Heart left ventricle (tissue), 16 donors: ENCODE measurements around the gene SLC34A3. TPM values are rescaled to one million over a fixed set of nuclear protein-coding genes. Genes with fewer than 3 reads are reported as not detected.

Experiments
- ATAC-seq, 4 donors: fragments of 200-7000 bp; cut with Tn5 transposase; one replicate each; pipeline ENCODE4 v1.9.1; 2020 to 2022; ENCODE audit warnings: moderate library complexity in 4 of 4, mild to moderate bottlenecking in 3 of 4, moderate number of reproducible peaks in 1 of 4
- DNase-seq, 5 donors: peaks; one replicate each; pipeline ENCODE4 v3.0.0-alpha.2; 2020
- H3K27ac ChIP-seq, 12 donors: fragments of 200-600 bp; sonication (generic) in 4 of 12; one replicate each; pipeline versions ENCODE4 v1.5.0 to v1.8.0; 2016 to 2022; ENCODE audit warnings: mild to moderate bottlenecking in 2 of 12
- H3K27me3 ChIP-seq, 9 donors: fragments of 200-600 bp; sonication (generic) in 2 of 9; one replicate each; pipeline versions ENCODE4 v1.5.1 to v1.8.0; 2016 to 2022; ENCODE audit warnings: mild to moderate bottlenecking in 3 of 9
- H3K36me3 ChIP-seq, 9 donors: fragments of 200-600 bp; sonication (generic) in 2 of 9; one replicate each; pipeline versions ENCODE4 v1.5.0 to v1.8.0; 2018 to 2022; ENCODE audit warnings: mild to moderate bottlenecking in 2 of 9
- H3K4me1 ChIP-seq, 12 donors: fragments of 200-600 bp; sonication (generic) in 4 of 12; one replicate each; pipeline versions ENCODE4 v1.5.0 to v1.8.0; 2016 to 2022; ENCODE audit warnings: mild to moderate bottlenecking in 3 of 12
- H3K4me3 ChIP-seq, 12 donors: fragments of 200-600 bp; sonication (generic) in 4 of 12; one replicate each; pipeline versions ENCODE4 v1.5.0 to v1.8.0; 2017 to 2022; ENCODE audit warnings: mild to moderate bottlenecking in 9 of 12, moderate library complexity in 4 of 12
- H3K9me3 ChIP-seq, 12 donors: fragments of 200-600 bp; sonication (generic) in 4 of 12; one replicate each; pipeline versions ENCODE4 v1.5.0 to v1.8.0; 2016 to 2022; ENCODE audit warnings: mild to moderate bottlenecking in 1 of 12
- POLR2A ChIP-seq, 2 donors: fragments of 450-650 bp; IDR thresholded peaks; one replicate each; pipeline ENCODE4 v1.6.1; 2017; ENCODE audit warnings: antibody characterized with exemption in 2 of 2, mild to moderate bottlenecking in 2 of 2, moderate library complexity in 2 of 2
- WGBS, 4 donors: extraction: QIAGEN DNeasy Blood & Tissue Kit in 2 of 4; methylation state at CpG; one replicate each; pipeline versions ENCODE4 v1.1.5 to v1.1.7; 2013 to 2018; 5-methylcytosine and 5-hydroxymethylcytosine counted together
- intact Hi-C, 10 donors: fragments of 100-400 bp; cut with DNase I; formaldehyde crosslinking; loops; one replicate each; pipeline versions ENCODE4 v1.11.1 to v1.14.2; 2022
- polyA plus RNA-seq, 2 donors: library from polyadenylated mRNA; stranded (reverse); fragments of 200-250 nt; gene quantifications; one replicate each; pipeline ENCODE4 v1.2.3, GENCODE V29; 2013
- total RNA-seq, 9 donors: library from RNA; depleted of rRNA in 2 of 9; stranded (reverse); fragments of >200 nt in 2 of 9; fragmentation: NEBNext Ultra II Directional in 3 of 9; extraction: Animal tissue kit (Norgen Biotek cat#: 25700) in 3 of 9; gene quantifications; one replicate each; pipeline versions ENCODE4 v1.1.0 to v1.2.4, GENCODE V29; 2016 to 2023
- TF ChIP-seq, protein P1 (sequence below), 12 donors: fragments of 200-600 bp; sonication (generic) in 4 of 12; IDR thresholded peaks; one replicate each; pipeline versions ENCODE4 v1.5.0 to v1.8.0; 2018 to 2022; ENCODE audit warnings: antibody characterized with exemption in 12 of 12, mild to moderate bottlenecking in 5 of 12
- donor health status: ischemic (EF 13 %, LVEDD 7.1; RV severe dilation, severe dysfunction).
- donor health status: healthy with polysubstance abuse.
- donor health status: DM: no; HTN: yes; CAD: no.
- donor health status: DM: no; HTN: no; CAD: no.
- donor health status: ischemic (EF 25% LVEDD 6.9; RV normal size, moderate dysfunction).
- donor health status: ischemic (EF 25% LVEDD 5.7; RV mildly dilated, moderate dysfunction).
- donor health status: healthy.
- donor health status: DM: yes; HTN: yes; CAD: no.
- donor health status: ischemic (EF 35%, LVEDD 5.7; RV mildly dilated, moderate dysfunction).
- donor health status: nonischemic (EF 11% LVEDD 7.7; RV severe dilation, severe dysfunction).
- donor health status: DM: yes; HTN: yes; CAD: no.
- donor health status: PGD.
- donor health status: ischemic (EF 29% LVEDD 5.4; RV normal size, mild dysfunction).
- donor health status: nonischemic (EF 23%, LVEDD 6.1; RV moderate dilation, normal function).

SLC34A3 gene
- total and polyA plus RNA-seq, 11 donors, result not detected

DNA sequence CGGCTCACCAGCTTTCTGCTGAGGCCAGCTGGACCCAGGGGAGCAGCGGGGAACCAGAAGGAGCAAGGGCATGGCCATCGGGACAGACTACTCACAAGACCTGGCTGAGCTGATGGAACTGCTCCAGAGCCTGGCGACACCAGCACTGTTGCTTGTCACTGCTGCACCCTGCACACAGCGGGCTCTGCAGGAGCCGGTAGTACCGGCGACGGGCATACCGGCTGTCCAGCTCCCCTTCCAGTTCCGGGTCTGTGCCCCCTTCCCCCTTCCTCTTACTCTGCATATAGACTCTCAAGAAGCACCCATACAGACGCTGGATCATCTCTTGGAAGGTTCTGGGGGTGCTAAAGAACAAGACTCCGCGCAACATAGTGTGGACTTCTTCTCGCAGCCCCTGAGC, 43.3 kb upstream of the SLC34A3 start:
- Histone ChIP-seq H3K4me3 (peak overlapping the region; percentile 68 to 100 (median 90)), H3K4me1 (peaks cover 18 to 62% (median 41%) of the 10 kb centered on the region in 12 donors), H3K27ac (no peak overlapping the region), H3K27me3 (no peaks in the 10 kb centered on the region), H3K9me3 (no peaks in the 10 kb centered on the region), H3K36me3 (peaks cover 0 to 73% (median 50%) of the 10 kb centered on the region in 9 donors)
- intact Hi-C loops, result loop anchor here (5.0 to 10.0 kb wide), 5 partner anchors 35 to 73 kb away; partner anchors contain the start of genes CYSRT1 (in 4 of the 10), RNF224 (in 4 of the 10), RNF208 (in 2 of the 10) and DPP7 (in 1 of the 10)
- ATAC-seq (no peak), DNase-seq (no peak)
- TF ChIP-seq, protein P1, sequence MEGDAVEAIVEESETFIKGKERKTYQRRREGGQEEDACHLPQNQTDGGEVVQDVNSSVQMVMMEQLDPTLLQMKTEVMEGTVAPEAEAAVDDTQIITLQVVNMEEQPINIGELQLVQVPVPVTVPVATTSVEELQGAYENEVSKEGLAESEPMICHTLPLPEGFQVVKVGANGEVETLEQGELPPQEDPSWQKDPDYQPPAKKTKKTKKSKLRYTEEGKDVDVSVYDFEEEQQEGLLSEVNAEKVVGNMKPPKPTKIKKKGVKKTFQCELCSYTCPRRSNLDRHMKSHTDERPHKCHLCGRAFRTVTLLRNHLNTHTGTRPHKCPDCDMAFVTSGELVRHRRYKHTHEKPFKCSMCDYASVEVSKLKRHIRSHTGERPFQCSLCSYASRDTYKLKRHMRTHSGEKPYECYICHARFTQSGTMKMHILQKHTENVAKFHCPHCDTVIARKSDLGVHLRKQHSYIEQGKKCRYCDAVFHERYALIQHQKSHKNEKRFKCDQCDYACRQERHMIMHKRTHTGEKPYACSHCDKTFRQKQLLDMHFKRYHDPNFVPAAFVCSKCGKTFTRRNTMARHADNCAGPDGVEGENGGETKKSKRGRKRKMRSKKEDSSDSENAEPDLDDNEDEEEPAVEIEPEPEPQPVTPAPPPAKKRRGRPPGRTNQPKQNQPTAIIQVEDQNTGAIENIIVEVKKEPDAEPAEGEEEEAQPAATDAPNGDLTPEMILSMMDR (IDR thresholded peaks at IDR 0.05), result no peak
- no peak for TF ChIP-seq POLR2A (IDR thresholded peaks at IDR 0.05)
- 78 to 90% (median 85%) methylated on average over 11 to 15 of the region's 15 CpGs for WGBS, 4 donors

DNA sequence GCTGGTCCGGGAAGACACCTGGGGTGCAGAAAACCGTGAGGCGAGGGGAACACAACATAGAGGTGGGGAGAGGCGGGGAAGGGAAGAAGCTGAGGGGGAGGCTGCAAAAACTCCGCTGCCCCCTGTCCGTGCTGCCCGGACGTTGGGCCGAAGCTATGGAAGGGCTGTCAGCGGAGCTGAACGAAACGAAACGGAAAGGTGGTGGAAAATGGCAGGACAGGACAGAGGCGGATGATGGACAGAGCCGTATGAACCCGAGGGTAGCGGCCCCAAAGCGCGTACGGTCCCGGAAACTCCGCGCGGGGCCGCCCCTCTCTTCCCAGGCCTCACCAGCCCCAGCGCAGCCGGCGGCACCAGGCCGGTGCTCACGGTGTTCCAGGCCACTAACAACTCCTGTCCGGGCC, 42.6 kb upstream of the SLC34A3 start:
- H3K27ac ChIP-seq, result peak overlapping the region; percentile 92 to 99 (median 99)
- ATAC-seq, result peak in 1 of 4 donors; percentile 18
- no peak for TF ChIP-seq POLR2A (IDR thresholded peaks at IDR 0.05)
- TF ChIP-seq, protein P1 (IDR thresholded peaks at IDR 0.05), result no peak
- H3K9me3 ChIP-seq, result no peaks in the 10 kb centered on the region
- 0 to 2% (median 1%) methylated on average over 15 to 31 of the region's 31 CpGs for whole genome bisulfite sequencing, 4 donors
- H3K36me3 ChIP-seq, result peaks cover 0 to 66% (median 43%) of the 10 kb centered on the region in 9 donors
- peaks cover 18 to 69% (median 41%) of the 10 kb centered on the region in 12 donors for H3K4me1 ChIP-seq
- H3K4me3 ChIP-seq, result peak overlapping the region; percentile 68 to 100 (median 90)
- intact Hi-C loops, result loop anchor here (1.0 to 10.0 kb wide), 7 partner anchors 12 to 73 kb away; partner anchors contain the start of genes CYSRT1 (in 4 of the 10), RNF224 (in 4 of the 10), RNF208 (in 2 of the 10) and DPP7 (in 1 of the 10)
- no peaks in the 10 kb centered on the region for H3K27me3 ChIP-seq
- DNase-seq, result no peak

DNA sequence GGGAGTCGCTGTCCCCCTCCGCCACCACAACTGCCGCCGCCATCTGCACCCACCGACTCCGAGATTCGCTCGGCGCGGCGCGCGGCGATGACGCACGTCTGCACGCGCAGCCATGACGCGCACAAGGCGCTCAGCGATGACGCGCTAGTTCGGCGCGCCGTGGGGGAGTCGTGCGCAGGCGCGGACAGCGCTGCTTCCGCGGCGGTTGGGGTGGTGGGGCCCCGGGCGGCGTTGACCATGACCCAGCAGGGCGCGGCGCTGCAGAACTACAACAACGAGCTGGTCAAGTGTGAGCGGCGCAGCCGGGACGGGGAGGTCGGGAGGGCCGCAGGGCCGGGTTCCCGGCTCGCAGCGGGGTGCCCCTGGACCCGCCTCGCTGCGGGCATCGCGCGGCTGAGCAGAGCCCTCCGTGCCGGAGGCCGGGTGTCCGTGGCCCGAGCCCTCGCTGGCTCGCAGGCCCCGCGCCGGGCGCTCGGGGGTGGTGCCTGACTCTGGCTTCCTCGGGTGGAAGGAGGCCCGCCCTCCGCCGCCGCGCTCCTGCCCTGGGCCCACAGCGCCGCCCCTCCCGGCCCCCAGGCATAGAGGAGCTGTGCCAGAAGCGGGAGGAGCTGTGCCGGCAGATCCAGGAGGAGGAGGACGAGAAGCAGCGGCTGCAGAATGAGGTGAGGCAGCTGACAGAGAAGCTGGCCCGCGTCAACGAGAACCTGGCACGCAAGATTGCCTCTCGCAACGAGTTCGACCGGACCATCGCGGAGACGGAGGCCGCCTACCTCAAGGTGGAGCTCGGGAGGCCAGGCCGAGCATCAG, 42.0 kb upstream of the SLC34A3 start, which contains the start of the genes ANAPC2 and SSNA1:
Gene ANAPC2 (minus strand): TSS at position 71 of the 807 bp plus-strand sequence. CDS start 28 bp downstream, at position 43.
Gene SSNA1 (plus strand): TSS at position 187 of the 807 bp plus-strand sequence. CDS start 51 bp downstream, at position 238.
- Histone ChIP-seq H3K27me3 (no peaks in the 10 kb centered on the region), H3K4me3 (peak within 1 kb of the TSS; percentile 68 to 100 (median 90)), H3K9me3 (no peaks in the 10 kb centered on the region), H3K36me3 (peaks cover 0 to 60% (median 36%) of the 10 kb centered on the region in 9 donors), H3K27ac (peak within 1 kb of the TSS; percentile 92 to 99 (median 99)), H3K4me1 (peaks cover 18 to 75% (median 42%) of the 10 kb centered on the region in 12 donors)
- intact Hi-C loops, result loop anchor here (1.0 to 10.0 kb wide), 7 partner anchors 12 to 74 kb away; partner anchors contain the start of genes CYSRT1 (in 4 of the 10), RNF224 (in 4 of the 10), RNF208 (in 2 of the 10) and DPP7 (in 1 of the 10)
- 0 to 1% (median 0%) methylated on average over 40 to 98 of the region's 98 CpGs for WGBS, 4 donors
- ATAC-seq (peak; percentile 72 to 91 (median 90)), DNase-seq (peak; percentile 91 to 97 (median 93))
- TF ChIP-seq POLR2A (IDR thresholded peaks at IDR 0.05), result peak in 1 of 2 donors; percentile 95
- TF ChIP-seq, protein P1 (IDR thresholded peaks at IDR 0.05), result peak in 9 of 12 donors; percentile 16 to 42 (median 29)
